Sigmoid colon (tissue), 7 donors: Measurements from ENCODE around the gene SLC2A11. TPM values are rescaled to one million over a fixed set of nuclear protein-coding genes. Genes with fewer than 3 reads are reported as not detected.

ENCODE experiments used
- DNase-seq: peaks from one replicate; pipeline ENCODE4 v3.0.0-alpha.2; 2019
- H3K27ac ChIP-seq, 4 donors: fragments of 200-600 bp; sonication (generic); one replicate each; pipeline ENCODE4 v1.5.1; 2016 to 2019; ENCODE audit warnings: mild to moderate bottlenecking in 1 of 4
- H3K27me3 ChIP-seq, 3 donors: fragments of 200-600 bp; sonication (generic); one replicate each; pipeline ENCODE4 v1.5.1; 2019; ENCODE audit warnings: mild to moderate bottlenecking in 1 of 3
- H3K36me3 ChIP-seq, 4 donors: fragments of 200-600 bp; sonication (generic); one replicate each; pipeline ENCODE4 v1.5.1; 2016 to 2019
- H3K4me1 ChIP-seq, 4 donors: fragments of 200-600 bp; sonication (generic); one replicate each; pipeline ENCODE4 v1.5.1; 2017 to 2019
- H3K4me3 ChIP-seq, 4 donors: fragments of 200-600 bp; sonication (generic); one replicate each; pipeline ENCODE4 v1.5.1; 2017 to 2019; ENCODE audit warnings: mild to moderate bottlenecking in 2 of 4, moderate library complexity in 1 of 4
- H3K9me3 ChIP-seq, 4 donors: fragments of 200-600 bp in 3 of 4; sonication (generic) in 3 of 4; one replicate each; pipeline versions ENCODE4 v1.5.1 to v1.6.1; 2013 to 2019
- CTCF ChIP-seq, 4 experiments: fragments of 450-650 bp in 3 of 4; fragments of 200-600 bp in 1 of 4; IDR thresholded peaks; one replicate each; pipeline ENCODE4 v1.5.1; 2016 to 2019; ENCODE audit warnings: antibody characterized with exemption in 4 of 4, mild to moderate bottlenecking in 3 of 4, moderate library complexity in 2 of 4
- EP300 ChIP-seq, 4 donors: sonication (generic); formaldehyde crosslinking; IDR thresholded peaks; one replicate each; pipeline ENCODE4 v1.6.1; 2017; ENCODE audit warnings: antibody characterized with exemption in 4 of 4
- POLR2A ChIP-seq, 2 donors: fragments of 450-650 bp; IDR thresholded peaks; one replicate each; pipeline ENCODE4 v1.6.1; 2016; ENCODE audit warnings: antibody characterized with exemption in 2 of 2, mild to moderate bottlenecking in 2 of 2, moderate library complexity in 2 of 2
- POLR2AphosphoS5 ChIP-seq, 4 donors: sonication (generic); formaldehyde crosslinking; IDR thresholded peaks; one replicate each; pipeline ENCODE4 v1.6.1; 2017; ENCODE audit warnings: antibody characterized with exemption in 4 of 4
- whole genome bisulfite sequencing, 2 donors: extraction: QIAGEN DNeasy Blood & Tissue Kit; methylation state at CpG; one replicate each; pipeline ENCODE4 v1.1.7; 2013; 5-methylcytosine and 5-hydroxymethylcytosine counted together
- intact Hi-C: fragments of 100-400 bp; cut with DNase I; formaldehyde crosslinking; loops from one replicate; pipeline ENCODE4 v1.15.1; 2023
- polyA plus RNA-seq, 3 donors: library from polyadenylated mRNA; stranded (reverse); fragments of 200-250 nt; gene quantifications; one replicate each; pipeline ENCODE4 v1.2.3, GENCODE V29; 2013
- total RNA-seq, 4 donors: library from RNA; depleted of rRNA; stranded (reverse); fragments of >200 nt; gene quantifications; one replicate each; pipeline ENCODE4 v1.1.0, GENCODE V29; 2016
- donor health status: healthy with polysubstance abuse.
- donor health status: Bipolar disorder and iron deficiency.
- donor health status: healthy.

SLC2A11 gene
- total and polyA plus RNA-seq, 7 donors, result 4.8 to 23.5 (median 13.8) TPM

- H3K4me3 ChIP-seq, result peak overlapping the region in 2 of 4 donors; percentile 1 to 2
- H3K9me3 ChIP-seq, result no peaks in the 10 kb centered on the region
- H3K27me3 ChIP-seq, result no peaks in the 10 kb centered on the region
- H3K36me3 ChIP-seq, result no peaks in the 10 kb centered on the region
- 54 to 56% methylated on average over 6 of the region's 6 CpGs for WGBS, 2 donors
- intact Hi-C loops, result no loop called here
- H3K27ac ChIP-seq, result peak overlapping the region in 1 of 4 donors; percentile 43
- no peak for DNase-seq
- TF ChIP-seq CTCF (IDR thresholded peaks at IDR 0.05), result no peak
- no peak for TF ChIP-seq POLR2A (IDR thresholded peaks at IDR 0.05)
- no peak for TF ChIP-seq POLR2AphosphoS5 (IDR thresholded peaks at IDR 0.05)
- TF ChIP-seq EP300 (IDR thresholded peaks at IDR 0.05), result no peak
- H3K4me1 ChIP-seq, result peaks cover 0 to 19% (median 11%) of the 10 kb centered on the region in 4 donors
Measured at GRCh38 chr22:23909296-23909898, 51.7 kb downstream of the SLC2A11 start.

GRCh38 chr22:23910496-23911190 is 53.0 kb downstream of the SLC2A11 start:
- Histone ChIP-seq H3K4me3 (no peak overlapping the region), H3K27me3 (no peaks in the 10 kb centered on the region), H3K27ac (no peak overlapping the region), H3K4me1 (peaks cover 0 to 19% (median 11%) of the 10 kb centered on the region in 4 donors), H3K36me3 (no peaks in the 10 kb centered on the region), H3K9me3 (no peaks in the 10 kb centered on the region)
- TF ChIP-seq POLR2AphosphoS5 (IDR thresholded peaks at IDR 0.05), result no peak
- TF ChIP-seq POLR2A (IDR thresholded peaks at IDR 0.05), result no peak
- no peak for TF ChIP-seq EP300 (IDR thresholded peaks at IDR 0.05)
- no peak for TF ChIP-seq CTCF (IDR thresholded peaks at IDR 0.05)
- DNase-seq, result no peak
- 77 to 79% methylated on average over 3 of the region's 3 CpGs for WGBS, 2 donors
- intact Hi-C loops, result no loop called here

- WGBS, 2 donors, result 91 to 95% methylated on average over 12 of the region's 12 CpGs
- H3K27me3 ChIP-seq, result no peaks in the 10 kb centered on the region
- H3K4me1 ChIP-seq, result peaks cover 0 to 19% (median 11%) of the 10 kb centered on the region in 4 donors
- H3K9me3 ChIP-seq, result no peaks in the 10 kb centered on the region
- H3K36me3 ChIP-seq, result no peaks in the 10 kb centered on the region
- intact Hi-C loops, result no loop called here
- no peak for TF ChIP-seq POLR2A (IDR thresholded peaks at IDR 0.05)
- TF ChIP-seq POLR2AphosphoS5 (IDR thresholded peaks at IDR 0.05), result no peak
- TF ChIP-seq CTCF (IDR thresholded peaks at IDR 0.05), result no peak
- TF ChIP-seq EP300 (IDR thresholded peaks at IDR 0.05), result no peak
- no peak overlapping the region for H3K4me3 ChIP-seq
- DNase-seq, result no peak
- no peak overlapping the region for H3K27ac ChIP-seq
Measured at GRCh38 chr22:23911318-23911980, 53.8 kb downstream of the SLC2A11 start.

GRCh38 chr22:23912293-23912903 is 54.7 kb downstream of the SLC2A11 start:
- Histone ChIP-seq H3K4me3 (no peak overlapping the region), H3K27ac (peak overlapping the region in 1 of 4 donors; percentile 90), H3K36me3 (no peaks in the 10 kb centered on the region), H3K9me3 (no peaks in the 10 kb centered on the region), H3K4me1 (peaks cover 0 to 19% (median 11%) of the 10 kb centered on the region in 4 donors), H3K27me3 (no peaks in the 10 kb centered on the region)
- DNase-seq, result no peak
- TF ChIP-seq POLR2A (IDR thresholded peaks at IDR 0.05) (no peak), CTCF (IDR thresholded peaks at IDR 0.05) (no peak), POLR2AphosphoS5 (IDR thresholded peaks at IDR 0.05) (no peak), EP300 (IDR thresholded peaks at IDR 0.05) (no peak)
- WGBS, 2 donors, result 86 to 88% methylated on average over 9 of the region's 9 CpGs
- intact Hi-C loops, result loop anchor here (2.0 kb wide), 1 partner anchor 18 kb away; the partner anchor contains the start of gene MIF
